ENCODE data around the gene RXRB.

The RXRB gene

DNA sequence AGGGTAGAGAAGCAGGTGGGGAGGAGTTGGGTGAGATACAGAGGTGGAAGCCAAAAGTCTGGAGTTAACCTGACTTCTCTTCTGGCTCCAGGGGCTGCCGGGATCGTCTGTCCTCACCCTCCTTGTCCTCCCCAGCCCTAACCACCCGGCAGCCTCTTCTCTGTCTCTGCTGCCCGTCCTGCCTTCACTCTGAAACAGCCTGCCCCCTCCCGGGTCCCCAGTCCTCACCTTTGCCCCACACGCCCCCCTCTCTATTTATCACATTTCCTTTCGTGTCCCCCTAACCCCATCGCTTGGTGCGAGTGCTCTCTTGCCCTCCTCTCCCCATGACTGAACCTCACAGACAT, 13.5 kb upstream of the RXRB start:
- peaks cover 23 to 44% (median 38%) of the 10 kb centered on the region in 11 experiments for H3K27me3 ChIP-seq
- no peak overlapping the region for H3K27ac ChIP-seq
- TF ChIP-seq Cebpa-rat (IDR thresholded peaks at IDR 0.05), result no peak
- peak overlapping the region; percentile 46 to 69 (median 58); a peak in 18 of 20 replicates for H3K4me3 ChIP-seq
- H3K4me1 ChIP-seq, result peaks cover 23 to 44% (median 30%) of the 10 kb centered on the region in 10 experiments
- H3K9ac ChIP-seq, result peak overlapping the region in 10 of 11 experiments; percentile 54 to 80 (median 67); a peak in 13 of 22 replicates
- H3K36me3 ChIP-seq, result peaks cover 10 to 29% (median 19%) of the 10 kb centered on the region in 11 experiments; a peak in 17 of 22 replicates
- peak overlapping the region; percentile 88 to 100 (median 98) for H3K4me2 ChIP-seq
- H3K9me3 ChIP-seq (replicated peaks in 1 of 11), result no peaks in the 10 kb centered on the region
- peaks cover 0 to 15% (median 0%) of the 10 kb centered on the region in 11 experiments; a peak in 2 of 22 replicates for H4K20me1 ChIP-seq

DNA sequence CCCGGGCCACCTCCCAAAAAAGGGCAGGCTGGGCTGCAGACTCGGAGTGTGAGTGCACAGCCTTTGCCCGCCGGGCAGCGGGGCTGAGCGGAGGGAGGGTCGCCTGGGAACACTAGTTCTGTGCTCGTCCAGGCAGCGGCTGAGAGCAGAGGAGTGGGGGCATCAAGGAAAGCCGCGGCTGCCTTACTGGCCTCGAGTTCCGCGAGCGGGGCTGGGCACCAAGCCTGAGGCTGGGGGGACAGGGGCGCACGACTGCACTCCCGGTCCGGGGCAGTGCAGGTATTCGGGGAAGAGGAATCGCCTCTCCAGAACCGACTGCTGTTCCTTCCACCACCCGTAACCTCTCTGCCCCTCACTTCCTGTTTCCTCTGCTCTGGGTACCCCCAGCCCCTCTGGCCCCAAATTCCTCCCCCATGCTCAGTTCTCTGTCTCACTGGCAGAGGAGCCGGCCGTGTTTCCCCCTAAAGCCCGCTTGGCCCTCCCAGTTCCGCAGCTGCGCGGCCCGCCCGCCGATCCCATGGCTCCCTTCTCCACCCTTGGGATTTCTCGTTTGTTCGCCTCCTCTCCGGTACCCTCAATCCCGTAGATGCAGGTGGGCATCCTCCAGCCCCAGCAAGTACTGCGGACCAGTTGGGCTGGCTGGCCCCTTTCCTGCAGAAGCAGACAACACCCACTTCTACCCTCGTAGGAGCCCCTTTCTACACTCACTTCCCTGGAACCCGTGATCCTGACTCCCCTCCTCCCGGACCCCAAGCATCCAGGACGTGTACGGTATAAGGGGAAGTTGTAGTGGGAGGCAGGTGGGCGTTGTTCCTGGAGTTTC, 12.9 kb upstream of the RXRB start:
- H3K9ac ChIP-seq, result peak overlapping the region; percentile 54 to 80 (median 65)
- peaks cover 26 to 41% (median 33%) of the 10 kb centered on the region in 10 experiments for H3K4me1 ChIP-seq
- peaks cover 23 to 44% (median 38%) of the 10 kb centered on the region in 11 experiments for H3K27me3 ChIP-seq
- peak overlapping the region; percentile 88 to 100 (median 98) for H3K4me2 ChIP-seq
- H4K20me1 ChIP-seq, result peaks cover 0 to 15% (median 0%) of the 10 kb centered on the region in 11 experiments; a peak in 2 of 22 replicates
- peak overlapping the region; percentile 46 to 69 (median 58) for H3K4me3 ChIP-seq
- H3K36me3 ChIP-seq, result peaks cover 10 to 29% (median 19%) of the 10 kb centered on the region in 11 experiments; a peak in 17 of 22 replicates
- no peaks in the 10 kb centered on the region for H3K9me3 ChIP-seq (replicated peaks in 1 of 11)
- no peak for TF ChIP-seq Cebpa-rat (IDR thresholded peaks at IDR 0.05)
- peak overlapping the region in 5 of 11 experiments; percentile 4 to 32 (median 14); a peak in 5 of 22 replicates for H3K27ac ChIP-seq

DNA sequence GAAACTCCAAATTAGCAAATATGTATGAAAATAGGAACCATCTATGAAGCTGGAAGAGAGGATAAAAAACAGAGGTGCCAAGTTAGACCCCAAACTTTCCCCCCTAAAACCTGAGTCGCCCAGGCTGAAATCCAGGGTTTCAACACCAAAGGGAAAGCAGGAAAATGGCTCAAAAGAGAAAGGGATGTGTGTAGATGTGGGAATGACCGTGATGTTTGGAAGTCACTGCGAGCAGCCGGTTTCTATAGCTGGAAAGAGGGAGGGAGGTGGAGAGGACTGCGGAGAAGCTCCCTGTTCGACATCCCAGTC, 12.3 kb upstream of the RXRB start:
- peak overlapping the region; percentile 88 to 100 (median 98) for H3K4me2 ChIP-seq
- peaks cover 26 to 39% (median 33%) of the 10 kb centered on the region in 10 experiments for H3K4me1 ChIP-seq
- peaks cover 0 to 15% (median 0%) of the 10 kb centered on the region in 11 experiments; a peak in 2 of 22 replicates for H4K20me1 ChIP-seq
- H3K27ac ChIP-seq, result peak overlapping the region in 3 of 11 experiments; percentile 14 to 30 (median 14); a peak in 3 of 22 replicates
- H3K9me3 ChIP-seq (replicated peaks in 1 of 11), result no peaks in the 10 kb centered on the region
- TF ChIP-seq Cebpa-rat (IDR thresholded peaks at IDR 0.05), result no peak
- peaks cover 10 to 29% (median 19%) of the 10 kb centered on the region in 11 experiments; a peak in 17 of 22 replicates for H3K36me3 ChIP-seq
- peak overlapping the region; percentile 54 to 80 (median 65); a peak in 21 of 22 replicates for H3K9ac ChIP-seq
- peak overlapping the region; percentile 46 to 69 (median 58) for H3K4me3 ChIP-seq
- H3K27me3 ChIP-seq, result peaks cover 23 to 44% (median 38%) of the 10 kb centered on the region in 11 experiments

DNA sequence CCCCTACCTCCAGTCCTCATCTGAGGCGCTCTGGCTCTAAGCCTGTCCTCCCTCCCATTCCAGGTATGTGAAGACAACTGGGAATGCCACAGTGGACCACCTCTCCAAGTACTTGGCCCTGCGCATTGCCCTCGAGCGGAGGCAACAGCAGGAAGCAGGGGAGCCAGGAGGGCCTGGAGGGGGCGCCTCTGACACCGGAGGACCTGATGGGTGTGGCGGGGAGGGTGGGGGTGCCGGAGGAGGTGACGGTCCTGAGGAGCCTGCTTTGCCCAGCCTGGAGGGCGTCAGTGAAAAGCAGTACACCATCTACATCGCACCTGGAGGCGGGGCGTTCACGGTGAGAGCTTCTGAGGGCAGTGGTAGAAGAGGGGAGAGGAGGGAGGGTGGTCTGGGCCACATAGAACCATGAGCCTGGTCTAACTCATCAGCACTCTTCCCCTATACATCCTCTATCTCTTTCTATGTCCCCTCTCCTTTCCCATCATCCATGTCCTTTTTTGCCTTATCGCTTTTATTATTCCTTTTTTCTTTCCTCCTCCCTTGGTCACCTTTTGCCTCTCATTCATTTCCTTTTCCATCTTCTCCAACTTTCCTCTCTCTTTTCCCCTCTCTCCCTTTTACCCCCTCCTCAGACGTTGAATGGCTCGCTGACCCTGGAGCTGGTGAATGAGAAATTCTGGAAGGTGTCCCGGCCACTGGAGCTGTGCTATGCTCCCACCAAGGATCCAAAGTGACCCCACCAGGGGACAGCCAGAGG, 11.4 kb upstream of the RXRB start:
- Histone ChIP-seq H3K27ac (no peak overlapping the region), H3K9ac (no peak overlapping the region), H3K36me3 (peaks cover 10 to 29% (median 19%) of the 10 kb centered on the region in 11 experiments; a peak in 17 of 22 replicates), H3K4me3 (no peak overlapping the region), H4K20me1 (peaks cover 0 to 15% (median 0%) of the 10 kb centered on the region in 11 experiments; a peak in 2 of 22 replicates), H3K4me2 (peak overlapping the region; percentile 88 to 100 (median 98); a peak in 17 of 22 replicates), H3K4me1 (peaks cover 32 to 47% (median 38%) of the 10 kb centered on the region in 10 experiments), H3K27me3 (peaks cover 23 to 45% (median 39%) of the 10 kb centered on the region in 11 experiments), H3K9me3 (replicated peaks in 1 of 11) (no peaks in the 10 kb centered on the region)
- no peak for TF ChIP-seq Cebpa-rat (IDR thresholded peaks at IDR 0.05)

DNA sequence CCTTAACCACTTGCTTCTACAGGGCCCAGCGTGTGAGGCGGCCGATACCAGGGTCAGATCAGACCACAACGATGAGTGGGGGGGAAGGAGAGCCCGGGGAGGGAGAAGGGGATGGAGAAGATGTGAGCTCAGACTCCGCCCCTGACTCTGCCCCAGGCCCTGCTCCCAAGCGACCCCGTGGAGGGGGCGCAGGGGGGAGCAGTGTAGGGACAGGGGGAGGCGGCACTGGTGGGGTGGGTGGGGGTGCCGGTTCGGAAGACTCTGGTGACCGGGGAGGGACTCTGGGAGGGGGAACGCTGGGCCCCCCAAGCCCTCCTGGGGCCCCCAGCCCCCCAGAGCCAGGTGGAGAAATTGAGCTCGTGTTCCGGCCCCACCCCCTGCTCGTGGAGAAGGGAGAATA, 10.7 kb upstream of the RXRB start:
- peaks cover 10 to 29% (median 19%) of the 10 kb centered on the region in 11 experiments; a peak in 17 of 22 replicates for H3K36me3 ChIP-seq
- no peak overlapping the region for H3K9ac ChIP-seq
- no peak overlapping the region for H3K4me2 ChIP-seq
- H3K4me1 ChIP-seq, result peaks cover 32 to 47% (median 38%) of the 10 kb centered on the region in 10 experiments
- no peak for TF ChIP-seq Cebpa-rat (IDR thresholded peaks at IDR 0.05)
- H4K20me1 ChIP-seq, result peaks cover 0 to 15% (median 0%) of the 10 kb centered on the region in 11 experiments; a peak in 2 of 22 replicates
- H3K27me3 ChIP-seq, result peaks cover 23 to 52% (median 46%) of the 10 kb centered on the region in 11 experiments
- H3K9me3 ChIP-seq (replicated peaks in 1 of 11), result no peaks in the 10 kb centered on the region
- H3K4me3 ChIP-seq, result no peak overlapping the region
- no peak overlapping the region for H3K27ac ChIP-seq

DNA sequence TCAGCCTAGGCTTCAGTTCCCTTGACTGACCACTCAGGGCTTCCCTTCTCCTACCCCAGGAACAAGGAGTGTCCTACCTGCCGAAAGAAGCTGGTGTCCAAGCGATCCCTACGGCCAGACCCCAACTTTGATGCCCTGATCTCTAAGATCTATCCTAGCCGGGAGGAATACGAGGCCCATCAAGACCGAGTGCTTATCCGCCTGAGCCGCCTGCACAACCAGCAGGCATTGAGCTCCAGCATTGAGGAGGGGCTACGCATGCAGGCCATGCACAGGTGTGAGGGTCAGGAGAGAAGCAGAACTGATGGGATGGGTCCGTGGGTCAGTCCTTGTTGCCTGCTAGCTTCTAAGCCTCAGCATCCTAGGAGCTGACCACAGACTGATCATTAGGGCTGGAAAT, 9.4 kb upstream of the RXRB start:
- TF ChIP-seq Cebpa-rat (IDR thresholded peaks at IDR 0.05), result no peak
- H4K20me1 ChIP-seq, result peaks cover 0 to 15% (median 0%) of the 10 kb centered on the region in 11 experiments; a peak in 2 of 22 replicates
- peak overlapping the region in 2 of 11 experiments; percentile 9 to 29; a peak in 3 of 22 replicates for H3K9ac ChIP-seq
- H3K36me3 ChIP-seq, result peaks cover 10 to 29% (median 19%) of the 10 kb centered on the region in 11 experiments; a peak in 17 of 22 replicates
- H3K9me3 ChIP-seq (replicated peaks in 1 of 11), result no peaks in the 10 kb centered on the region
- H3K4me3 ChIP-seq, result no peak overlapping the region
- H3K4me2 ChIP-seq, result peak overlapping the region in 3 of 11 experiments; percentile 92 to 98 (median 95); a peak in 1 of 22 replicates
- H3K4me1 ChIP-seq, result peaks cover 40 to 56% (median 46%) of the 10 kb centered on the region in 10 experiments
- H3K27ac ChIP-seq, result no peak overlapping the region
- H3K27me3 ChIP-seq, result peaks cover 23 to 56% (median 44%) of the 10 kb centered on the region in 11 experiments

DNA sequence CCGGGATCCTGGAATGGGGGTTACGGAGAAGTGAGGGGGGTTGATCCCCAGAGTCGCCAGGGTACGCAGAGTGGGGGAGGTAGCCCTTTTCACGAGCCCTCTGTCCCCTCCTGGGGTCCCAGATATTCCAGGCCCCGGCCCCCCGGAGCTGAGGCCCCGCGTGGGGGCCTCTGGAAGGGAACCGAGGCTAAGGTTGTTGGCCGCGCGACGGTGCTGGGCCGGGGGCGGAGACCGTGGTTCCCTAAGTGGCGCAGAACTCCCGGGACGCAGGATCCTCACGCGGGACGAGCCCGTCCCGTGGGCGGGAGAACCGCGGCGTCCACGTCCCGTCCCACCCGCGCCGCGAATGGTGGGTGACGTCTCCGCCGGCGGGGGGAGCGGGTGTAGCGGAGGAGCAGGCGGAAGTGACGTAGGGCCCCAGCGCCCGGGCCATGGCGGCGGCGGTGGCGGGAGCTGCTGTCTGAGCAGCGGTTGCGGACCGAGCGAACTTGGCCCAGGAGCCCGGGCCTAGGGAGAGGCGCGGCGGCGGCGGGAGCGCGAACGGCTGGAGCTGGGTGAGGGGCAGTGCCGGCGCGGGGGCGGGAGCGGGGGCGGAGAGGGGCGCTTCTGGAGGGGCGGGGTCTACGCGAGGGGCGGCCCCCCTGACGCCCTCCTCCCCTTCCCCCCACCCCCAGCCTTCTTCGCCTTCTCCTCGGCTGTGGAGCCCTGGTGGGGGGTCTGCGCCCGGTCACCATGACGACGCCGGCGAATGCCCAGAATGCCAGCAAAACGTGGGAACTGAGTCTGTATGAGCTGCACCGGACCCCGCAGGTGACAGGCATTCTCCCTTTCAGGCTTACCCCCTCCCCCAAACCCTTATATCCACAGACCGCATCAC, 7.9 kb upstream of the RXRB start, which contains the start of gene RING1:
Gene RING1, plus strand, starts transcription at position 410 of the 877 bp plus-strand sequence. Its CDS starts 323 bp downstream, at position 733.
- Histone ChIP-seq H3K9ac (peak within 1 kb of the TSS; percentile 77 to 96 (median 91)), H3K27ac (peak within 1 kb of the TSS; percentile 78 to 91 (median 87)), H3K36me3 (peaks cover 15 to 37% (median 27%) of the 10 kb centered on the region in 11 experiments), H3K4me2 (peak within 1 kb of the TSS; percentile 93 to 100 (median 98)), H3K4me1 (peaks cover 44 to 61% (median 51%) of the 10 kb centered on the region in 10 experiments), H4K20me1 (peaks cover 0 to 24% (median 6%) of the 10 kb centered on the region in 11 experiments; a peak in 7 of 22 replicates), H3K9me3 (replicated peaks in 1 of 11) (no peaks in the 10 kb centered on the region), H3K27me3 (peaks cover 15 to 43% (median 29%) of the 10 kb centered on the region in 11 experiments), H3K4me3 (peak within 1 kb of the TSS; percentile 64 to 96 (median 88))
- TF ChIP-seq Cebpa-rat (IDR thresholded peaks at IDR 0.05), result no peak

All from BLaER1 treated with 17β-estradiol and CSF1 and Interleukin-3, amounts not matched to agents 10 nM and 100 nM (cell line).